Endothelial cell of umbilical vein (primary cell): Measurements from ENCODE around the gene TNFRSF1B. TPM values are rescaled to one million over a fixed set of nuclear protein-coding genes. Genes with fewer than 3 reads are reported as not detected.

ENCODE experiments used
- BruUV-seq: library from RNA; stranded (reverse); fragments of 400-500 nt; replicated peaks from 2 replicates; lab custom pipeline; 2021; lab: Mats Ljungman, UMichigan
- CTCF ChIA-PET: fragments of 300-600, 350-600 bp; sonication (Branson Sonifier 250); formaldehyde crosslinking; loops from one replicate; lab custom pipeline; 2021; ENCODE audit warnings: antibody characterized with exemption, inconsistent platforms; lab: Charles Lee
- POLR2A ChIA-PET: fragments of 300-600, 350-600 bp; sonication (Branson Sonifier 250); formaldehyde crosslinking; loops from one replicate; lab custom pipeline; 2021; ENCODE audit warnings: antibody characterized with exemption, inconsistent platforms; lab: Charles Lee
- DNase-seq: peaks from one replicate; pipeline ENCODE4 v3.0.0-alpha.2; 2011; ENCODE audit warnings: low read depth, low spot score
- FAIRE-seq: peaks from 2 replicates; lab custom pipeline; 2011; peaks lifted over from hg19 to GRCh38; lab: Jason Lieb, UNC
- H2AFZ ChIP-seq: 2 replicates; pipeline ENCODE4 v1.6.0; 2012; ENCODE audit warnings: low read depth, low read length, control low read depth, inconsistent platforms
- H3K27ac ChIP-seq: 2 replicates; pipeline ENCODE4 v1.5.1; 2011; ENCODE audit warnings: low read depth, mild to moderate bottlenecking, control low read depth, low read length, moderate library complexity; ENCODE audit not compliant: insufficient read depth
- H3K27me3 ChIP-seq, 2 experiments: 2 replicates each; pipeline versions ENCODE4 v1.6.0 to v1.6.1; 2011; ENCODE audit warnings: low read length in 2 of 2, mixed read lengths in 1 of 2; ENCODE audit not compliant: control insufficient read depth in 2 of 2, insufficient read depth in 2 of 2
- H3K36me3 ChIP-seq, 2 experiments: 2 replicates in 1 of 2; 3 replicates in 1 of 2; pipeline ENCODE4 v1.5.1; 2011; ENCODE audit warnings: low read length in 2 of 2, mild to moderate bottlenecking in 1 of 2, moderate library complexity in 1 of 2; ENCODE audit not compliant: control insufficient read depth in 2 of 2, insufficient read depth in 2 of 2; ENCODE audit errors: extremely low read depth in 1 of 2
- H3K4me1 ChIP-seq: 3 replicates; pipeline ENCODE4 v1.5.1; 2011; ENCODE audit warnings: mild to moderate bottlenecking, low read length; ENCODE audit not compliant: control insufficient read depth, insufficient read depth; ENCODE audit errors: extremely low read depth
- H3K4me2 ChIP-seq: 2 replicates; pipeline ENCODE4 v1.6.1; 2011; ENCODE audit warnings: low read length, control low read depth, mixed read lengths; ENCODE audit not compliant: insufficient read depth
- H3K4me3 ChIP-seq, 3 experiments: fragments of 200-600 bp in 1 of 3; sonication (generic), shearing (Covaris generic) in 1 of 3; replicated peaks in 1 of 3; 2 replicates each; pipeline ENCODE4 v1.5.1; 2011 to 2016; ENCODE audit warnings: control low read depth in 3 of 3, low read length in 3 of 3, mild to moderate bottlenecking in 2 of 3, inconsistent platforms in 1 of 3, low read depth in 1 of 3, moderate library complexity in 1 of 3; ENCODE audit not compliant: insufficient read depth in 1 of 3
- H3K79me2 ChIP-seq: 2 replicates; pipeline ENCODE4 v1.6.0; 2012; ENCODE audit warnings: low read length, inconsistent platforms; ENCODE audit not compliant: control insufficient read depth, insufficient read depth
- H3K9ac ChIP-seq: replicated peaks from 2 replicates; pipeline ENCODE3; 2011; ENCODE audit warnings: low read length, control low read depth; ENCODE audit not compliant: insufficient read depth; ENCODE audit errors: extremely low read depth
- H3K9me1 ChIP-seq: replicated peaks from 3 replicates; pipeline ENCODE4 v1.6.0; 2011; ENCODE audit warnings: mild to moderate bottlenecking, low read length; ENCODE audit not compliant: control insufficient read depth, insufficient read depth; ENCODE audit errors: extremely low read depth
- H3K9me3 ChIP-seq: replicated peaks from 2 replicates; pipeline ENCODE4 v1.5.1; 2012; ENCODE audit warnings: low read length, inconsistent platforms; ENCODE audit not compliant: control insufficient read depth, insufficient read depth
- H4K20me1 ChIP-seq: replicated peaks from 2 replicates; pipeline ENCODE3; 2011; ENCODE audit warnings: mild to moderate bottlenecking, low read length; ENCODE audit not compliant: control insufficient read depth, insufficient read depth; ENCODE audit errors: extremely low read depth
- EZH2 ChIP-seq: IDR thresholded peaks from 2 replicates; pipeline ENCODE4 v1.6.1; 2012; ENCODE audit warnings: borderline replicate concordance, low read depth, mild to moderate bottlenecking, moderate library complexity, low read length, inconsistent platforms; ENCODE audit not compliant: severe bottlenecking
- GATA2 ChIP-seq: IDR thresholded peaks from 2 replicates; pipeline ENCODE4 v1.7.0; 2011; ENCODE audit warnings: low read depth, mild to moderate bottlenecking, moderate library complexity, mixed read lengths, low read length; ENCODE audit not compliant: insufficient read length, insufficient read depth
- JUN ChIP-seq: IDR thresholded peaks from 2 replicates; pipeline ENCODE4 v1.6.1; 2011; ENCODE audit warnings: borderline replicate concordance, low read depth; ENCODE audit not compliant: insufficient read length, insufficient read depth
- POLR2A ChIP-seq: IDR thresholded peaks from 2 replicates; pipeline ENCODE4 v1.6.1; 2012; ENCODE audit warnings: low read depth, mild to moderate bottlenecking, control low read depth, low read length
- POLR2AphosphoS5 ChIP-seq: IDR thresholded peaks from 2 replicates; pipeline ENCODE4 v1.6.1; 2012; ENCODE audit warnings: low read depth, mild to moderate bottlenecking, control low read depth, low read length, moderate library complexity; ENCODE audit not compliant: insufficient read depth
- dilution Hi-C: fragments of 300-500 bp; cut with MboI; formaldehyde crosslinking; loops from one replicate; pipeline ENCODE4 v1.15.0; 2019; ENCODE audit warnings: low sequenced_read_pairs; ENCODE audit not compliant: extremely low pct_ligation_motif_present
- intact Hi-C: fragments of 100-400 bp; cut with micrococcal nuclease; formaldehyde crosslinking; loops from one replicate; pipeline ENCODE4 v1.10.0; 2022
- polyA plus RNA-seq, 4 experiments: library from polyadenylated mRNA; depleted of rRNA in 3 of 4; stranded (reverse) in 3 of 4; unstranded in 1 of 4; fragments of >200 nt; gene quantifications; 2 replicates each; pipeline versions ENCODE4 v1.2.1 to v1.2.3, GENCODE V29; 2011 to 2012; ENCODE audit warnings: missing spikeins in 1 of 4
- total RNA-seq: library from RNA; stranded (reverse); gene quantifications from 2 replicates; pipeline ENCODE4 v1.2.3, GENCODE V29; 2021
- TF ChIP-seq, protein P1 (sequence below): IDR thresholded peaks from 2 replicates; pipeline ENCODE4 v1.6.1; 2011; ENCODE audit not compliant: insufficient read depth, insufficient read length
- TF ChIP-seq, protein P2 (sequence below), 2 donors: IDR thresholded peaks; 1 replicate in 1 of 2; 2 replicates in 1 of 2; pipeline ENCODE4 v1.5.1; 2011; ENCODE audit warnings: low read length in 2 of 2, mild to moderate bottlenecking in 2 of 2, moderate library complexity in 2 of 2, control low read depth in 1 of 2, inconsistent platforms in 1 of 2, low read depth in 1 of 2; ENCODE audit not compliant: insufficient read depth in 1 of 2; ENCODE audit errors: extremely low read depth in 1 of 2

TNFRSF1B gene
- total and polyA plus RNA-seq, 2 donors (not counting 3 experiments of a cell fraction or from before 2014, with no cell fraction given) = 53.6 to 65.9 TPM

DNA sequence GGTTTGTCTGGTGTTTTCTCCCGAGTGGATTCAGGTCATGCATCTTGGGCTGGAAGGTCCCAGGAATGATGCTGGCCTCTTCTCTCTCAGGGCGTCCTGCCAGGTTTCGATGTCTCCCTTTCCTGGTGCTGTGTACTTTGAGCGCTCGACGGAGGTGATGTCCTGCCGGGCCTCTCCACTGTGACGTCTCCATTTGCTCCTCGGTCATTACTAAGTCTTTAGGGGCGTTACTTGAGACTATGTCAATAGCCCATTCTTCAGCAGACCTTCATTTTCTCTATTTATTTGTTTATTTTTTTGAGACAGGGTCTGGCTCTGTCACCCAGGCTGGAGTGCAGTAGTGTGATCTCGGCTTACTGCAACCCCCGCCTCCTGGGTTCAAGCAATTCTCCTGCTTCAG is 37.2 kb upstream of the TNFRSF1B start:
- Histone ChIP-seq H2AFZ (no peak overlapping the region), H3K9me1 (no peaks in the 10 kb centered on the region), H3K36me3 (no peaks in the 10 kb centered on the region), H3K4me2 (no peak overlapping the region), H3K27me3 (no peaks in the 10 kb centered on the region), H3K9ac (no peak overlapping the region), H3K79me2 (no peaks in the 10 kb centered on the region), H3K27ac (no peak overlapping the region), H4K20me1 (no peaks in the 10 kb centered on the region), H3K4me3 (no peak overlapping the region), H3K4me1 (peaks cover 17% of the 10 kb centered on the region), H3K9me3 (no peaks in the 10 kb centered on the region)
- no peak for TF ChIP-seq POLR2A
- no peak for TF ChIP-seq JUN
- TF ChIP-seq GATA2 = no peak
- TF ChIP-seq POLR2AphosphoS5 = no peak
- TF ChIP-seq EZH2 = no peak
- TF ChIP-seq, protein P1, sequence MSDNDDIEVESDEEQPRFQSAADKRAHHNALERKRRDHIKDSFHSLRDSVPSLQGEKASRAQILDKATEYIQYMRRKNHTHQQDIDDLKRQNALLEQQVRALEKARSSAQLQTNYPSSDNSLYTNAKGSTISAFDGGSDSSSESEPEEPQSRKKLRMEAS = no peak
- TF ChIP-seq, protein P2, sequence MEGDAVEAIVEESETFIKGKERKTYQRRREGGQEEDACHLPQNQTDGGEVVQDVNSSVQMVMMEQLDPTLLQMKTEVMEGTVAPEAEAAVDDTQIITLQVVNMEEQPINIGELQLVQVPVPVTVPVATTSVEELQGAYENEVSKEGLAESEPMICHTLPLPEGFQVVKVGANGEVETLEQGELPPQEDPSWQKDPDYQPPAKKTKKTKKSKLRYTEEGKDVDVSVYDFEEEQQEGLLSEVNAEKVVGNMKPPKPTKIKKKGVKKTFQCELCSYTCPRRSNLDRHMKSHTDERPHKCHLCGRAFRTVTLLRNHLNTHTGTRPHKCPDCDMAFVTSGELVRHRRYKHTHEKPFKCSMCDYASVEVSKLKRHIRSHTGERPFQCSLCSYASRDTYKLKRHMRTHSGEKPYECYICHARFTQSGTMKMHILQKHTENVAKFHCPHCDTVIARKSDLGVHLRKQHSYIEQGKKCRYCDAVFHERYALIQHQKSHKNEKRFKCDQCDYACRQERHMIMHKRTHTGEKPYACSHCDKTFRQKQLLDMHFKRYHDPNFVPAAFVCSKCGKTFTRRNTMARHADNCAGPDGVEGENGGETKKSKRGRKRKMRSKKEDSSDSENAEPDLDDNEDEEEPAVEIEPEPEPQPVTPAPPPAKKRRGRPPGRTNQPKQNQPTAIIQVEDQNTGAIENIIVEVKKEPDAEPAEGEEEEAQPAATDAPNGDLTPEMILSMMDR (IDR thresholded peaks at IDR 0.05; ENCODE audit: extremely low read depth in 1 of 2, insufficient read depth in 1 of 2, low read depth in 1 of 2, low read length in 2 of 2) = no peak
- intact Hi-C loops = no loop called here
- ChIA-PET CTCF (no interaction called here), POLR2A (no interaction called here)
- dilution Hi-C loops = no loop called here
- BruUV-seq = no TSS peak
- no peak for DNase-seq
- FAIRE-seq = no peak
